ENCODE measurements around the gene PPP1R13B.
"Not testable (repeated sequence)": the region's sequence is repeated elsewhere in the genome, so short reads cannot be mapped to it uniquely, and the experiment has no call there.

Gene PPP1R13B

GRCh38 chr14:103801459-103801858 is 45.9 kb downstream of the PPP1R13B start:
- DNase-seq (ENCODE audit: low read depth in 2 of 2, low spot score in 1 of 2), result no peak

DNA sequence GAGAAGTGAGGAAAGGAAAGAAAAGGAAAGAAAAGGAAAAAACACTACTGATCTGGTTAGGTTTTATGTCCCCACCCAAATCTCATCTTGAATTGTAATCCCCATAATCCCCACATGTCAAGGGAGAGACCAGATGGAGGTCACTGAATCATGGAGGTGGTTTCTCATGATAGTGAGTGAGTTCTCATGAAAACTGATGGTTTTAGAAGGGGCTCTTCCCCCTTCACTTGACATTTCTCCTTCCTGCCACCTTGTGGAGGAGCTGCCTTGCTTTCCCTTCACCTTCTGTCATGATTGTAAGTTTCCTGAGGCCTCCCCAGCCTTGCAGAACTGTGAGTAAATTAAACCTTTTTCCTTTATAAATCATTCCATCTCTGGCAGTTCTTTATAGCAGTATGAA is 54.2 kb downstream of the PPP1R13B start:
- not testable (repeated sequence) for DNase-seq (ENCODE audit: low read depth in 2 of 2, low spot score in 1 of 2)

DNA sequence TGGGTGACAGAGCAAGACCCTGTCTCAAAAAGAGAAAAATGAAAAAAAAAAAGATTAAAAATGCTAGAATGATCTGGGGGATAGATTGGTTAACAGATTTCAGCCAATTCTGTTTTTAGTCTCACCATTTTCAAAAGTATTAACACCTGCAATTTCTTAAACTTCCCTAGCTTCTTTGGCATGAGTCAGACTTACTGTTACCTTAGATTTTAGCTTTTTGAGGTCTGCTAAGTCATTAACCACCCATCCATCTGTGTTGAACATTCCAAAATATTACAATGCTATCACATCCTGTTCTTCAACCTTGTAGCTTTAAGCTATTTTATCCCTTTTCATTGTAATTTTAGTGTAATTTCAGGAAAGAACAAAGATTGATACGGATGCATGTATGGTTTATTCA is 59.3 kb downstream of the PPP1R13B start:
- DNase-seq (ENCODE audit: low read depth in 2 of 2, low spot score in 1 of 2), result no peak

- DNase-seq (ENCODE audit: low read depth in 2 of 2, low spot score in 1 of 2), result no peak
Observed at GRCh38 chr14:103782376-103782775, 65.0 kb downstream of the PPP1R13B start.

DNA sequence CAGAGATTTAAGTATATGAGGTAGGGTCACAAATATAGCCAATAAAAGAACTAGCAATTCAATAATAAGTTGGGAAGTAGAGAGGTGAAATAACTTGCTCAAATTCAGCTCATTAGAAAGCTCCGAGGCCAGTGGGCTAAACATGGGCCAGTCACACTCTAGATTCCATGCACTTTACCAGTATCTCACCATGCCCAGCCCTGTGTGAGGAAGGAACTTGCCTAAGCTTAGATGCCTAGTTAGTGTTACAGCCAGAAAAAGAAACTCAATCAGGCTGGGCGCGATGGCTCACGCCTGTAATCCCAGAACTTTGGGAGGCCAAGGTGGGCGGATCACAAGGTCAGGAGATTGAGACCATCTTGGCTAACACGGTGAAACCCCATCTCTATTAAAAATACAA is 71.1 kb downstream of the PPP1R13B start:
- not testable (repeated sequence) for DNase-seq (ENCODE audit: low read depth in 2 of 2, low spot score in 1 of 2)

DNA sequence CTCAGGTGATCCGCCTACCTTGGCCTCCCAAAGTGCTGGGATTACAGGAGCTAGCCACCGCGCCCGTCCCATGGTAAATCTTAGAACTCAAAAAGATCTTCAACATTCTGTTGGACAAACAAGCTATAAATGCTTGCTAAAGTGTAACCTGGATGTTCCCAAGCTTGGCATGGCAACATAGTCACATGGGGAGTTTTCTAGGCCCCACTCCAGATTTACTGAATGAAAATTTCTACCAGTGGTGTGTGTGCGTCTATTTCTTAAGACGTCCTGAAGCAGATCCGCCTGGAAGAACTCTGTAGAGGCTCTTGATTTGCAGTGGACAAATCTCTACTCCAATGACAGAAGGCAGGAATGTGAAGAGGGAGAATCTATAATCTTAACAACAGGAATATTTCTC is 71.9 kb downstream of the PPP1R13B start:
- DNase-seq (ENCODE audit: low read depth in 2 of 2, low spot score in 1 of 2), result no peak

DNA sequence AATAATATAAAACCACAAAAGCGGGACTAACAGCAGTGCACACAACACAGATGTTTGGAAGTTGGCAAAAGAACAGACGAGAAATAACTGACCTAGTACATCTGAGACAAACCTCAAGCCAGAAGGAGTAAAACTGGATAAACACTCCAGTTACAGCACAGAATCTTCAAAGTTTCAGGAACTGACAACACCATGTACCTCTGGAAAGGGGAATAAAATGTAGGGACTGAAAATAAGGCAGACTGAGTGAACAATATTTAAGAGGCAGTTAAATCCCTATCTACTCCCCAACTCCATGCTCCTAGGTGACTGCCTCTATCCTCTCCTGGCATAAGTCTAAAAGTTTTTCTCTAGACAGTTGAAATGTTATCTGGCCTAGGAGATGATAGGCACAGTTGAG is 73.9 kb downstream of the PPP1R13B start:
- DNase-seq (ENCODE audit: low read depth in 2 of 2, low spot score in 1 of 2), result no peak

GRCh38 chr14:103772078-103772712 is 75.2 kb downstream of the PPP1R13B start:
- no peak for DNase-seq (ENCODE audit: low read depth in 2 of 2, low spot score in 1 of 2)

DNA sequence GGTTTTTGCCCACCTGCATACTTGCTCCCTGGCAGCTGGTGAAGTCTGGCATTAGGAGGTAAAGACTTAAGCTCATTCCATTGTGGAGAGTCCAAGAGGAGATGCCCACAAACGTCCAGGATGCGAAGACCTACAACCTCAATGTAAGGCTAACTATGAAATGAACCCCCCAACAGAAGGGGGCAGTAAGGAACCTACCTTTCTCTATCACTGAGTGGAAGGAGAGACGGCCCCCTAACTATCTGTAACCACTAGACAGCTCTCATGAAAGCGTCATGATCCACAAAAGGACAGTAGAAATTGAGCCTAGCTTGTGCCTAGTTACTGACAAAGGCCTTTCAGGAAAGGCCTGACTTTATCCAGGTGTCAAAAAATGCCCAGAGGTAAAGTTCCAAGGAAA is 76.5 kb downstream of the PPP1R13B start:
- no peak for DNase-seq (ENCODE audit: low read depth in 2 of 2, low spot score in 1 of 2)

DNA sequence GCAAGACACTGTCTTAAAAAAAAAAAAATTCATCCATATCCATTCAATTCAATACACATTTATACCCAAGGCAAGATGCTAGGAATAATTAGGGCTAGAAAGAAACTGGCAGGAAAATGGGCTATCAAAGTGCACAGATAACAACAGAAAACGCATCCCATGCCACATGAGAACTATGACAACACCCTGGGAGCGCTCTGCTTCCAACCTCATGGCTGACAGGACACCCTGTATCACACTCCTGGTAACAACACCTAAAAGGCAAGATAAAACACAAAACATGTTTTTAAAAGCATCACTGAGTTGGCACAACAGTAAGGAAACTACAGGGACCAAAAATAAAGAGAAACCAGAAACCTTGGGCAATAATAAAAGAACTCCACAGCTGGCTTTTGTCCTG is 76.9 kb downstream of the PPP1R13B start:
- no peak for DNase-seq (ENCODE audit: low read depth in 2 of 2, low spot score in 1 of 2)

DNA sequence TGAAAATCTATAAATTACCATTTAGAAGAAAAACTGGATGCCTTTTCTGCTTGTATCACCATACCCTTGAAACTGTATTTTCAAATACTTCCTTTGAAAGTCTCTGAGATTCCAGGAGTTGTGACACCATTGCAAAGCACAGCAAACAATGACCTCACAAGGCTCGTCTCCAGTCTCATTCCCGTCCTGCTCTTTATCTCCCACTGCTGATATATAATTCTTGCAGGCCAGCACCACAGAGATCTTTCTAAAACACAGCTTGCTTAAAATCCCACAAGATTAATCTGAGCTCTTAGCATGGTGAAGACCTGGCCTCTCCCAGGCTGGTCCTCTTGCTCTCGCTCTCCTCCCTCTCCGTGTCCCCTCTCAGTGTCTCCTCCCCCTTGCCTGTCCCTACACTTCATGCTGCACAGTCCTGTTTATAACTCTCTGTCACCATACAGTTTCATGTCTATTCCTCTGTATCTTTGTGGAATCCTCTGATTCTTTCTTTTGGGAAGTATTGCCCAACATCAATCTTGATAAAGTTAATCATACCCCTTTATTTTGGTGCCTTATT is 80.0 kb downstream of the PPP1R13B start:
- no peak for DNase-seq (ENCODE audit: low read depth in 2 of 2, low spot score in 1 of 2)

- DNase-seq (ENCODE audit: low read depth in 2 of 2, low spot score in 1 of 2), result no peak
Observed at GRCh38 chr14:103765526-103765925, 81.8 kb downstream of the PPP1R13B start.

- no peak for DNase-seq (ENCODE audit: low read depth in 2 of 2, low spot score in 1 of 2)
Observed at GRCh38 chr14:103763730-103764488, 83.5 kb downstream of the PPP1R13B start.

- no peak for DNase-seq (ENCODE audit: low read depth in 2 of 2, low spot score in 1 of 2)
Observed at GRCh38 chr14:103762541-103762940, 84.8 kb downstream of the PPP1R13B start.

DNA sequence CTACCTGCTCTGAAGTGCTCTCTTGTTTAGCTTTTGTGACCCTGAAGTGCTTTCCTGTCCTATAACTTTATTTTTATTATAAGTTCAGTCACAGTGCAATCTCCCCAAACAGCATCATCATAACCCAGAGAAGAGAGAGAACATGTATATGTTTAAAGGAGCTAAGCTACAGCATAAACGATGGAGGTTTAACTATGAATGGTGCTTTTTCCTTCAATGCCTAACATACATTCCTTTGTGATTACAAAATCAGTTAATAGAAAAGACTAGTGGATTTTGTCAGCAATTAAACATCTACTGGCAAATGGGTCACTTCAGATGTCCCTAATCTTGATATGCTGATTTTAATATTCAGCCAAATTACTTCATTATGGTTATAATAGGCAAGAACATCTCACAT is 85.3 kb downstream of the PPP1R13B start:
- no peak for DNase-seq (ENCODE audit: low read depth in 2 of 2, low spot score in 1 of 2)

GRCh38 chr14:103758059-103758776 is 89.2 kb downstream of the PPP1R13B start:
- DNase-seq (ENCODE audit: low read depth in 2 of 2, low spot score in 1 of 2), result no peak

GRCh38 chr14:103755060-103755459 is 92.3 kb downstream of the PPP1R13B start:
- no peak for DNase-seq (ENCODE audit: low read depth in 2 of 2, low spot score in 1 of 2)

- no peak for DNase-seq (ENCODE audit: low read depth in 2 of 2, low spot score in 1 of 2)
Observed at GRCh38 chr14:103753774-103754173, 93.6 kb downstream of the PPP1R13B start.

DNA sequence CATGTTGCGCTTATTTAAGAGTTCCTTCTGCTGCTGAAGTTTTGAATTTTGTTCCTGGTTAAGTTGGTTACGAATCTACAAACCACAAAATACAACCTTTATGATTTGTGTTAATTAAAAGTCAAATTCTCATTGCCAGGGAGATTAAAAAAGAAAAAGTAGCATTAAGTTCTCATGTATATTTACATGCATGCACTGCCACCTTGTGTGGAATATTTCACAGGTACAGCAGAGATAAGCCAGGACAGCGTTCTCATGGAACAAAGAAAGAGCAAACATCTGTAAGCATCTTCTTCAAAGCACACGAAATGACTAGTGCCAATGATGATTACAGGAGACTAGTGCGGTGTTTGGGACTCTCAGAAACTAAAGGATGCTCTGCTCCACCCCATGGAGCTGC is 97.5 kb downstream of the PPP1R13B start:
- no peak for DNase-seq (ENCODE audit: low read depth in 2 of 2, low spot score in 1 of 2)

DNA sequence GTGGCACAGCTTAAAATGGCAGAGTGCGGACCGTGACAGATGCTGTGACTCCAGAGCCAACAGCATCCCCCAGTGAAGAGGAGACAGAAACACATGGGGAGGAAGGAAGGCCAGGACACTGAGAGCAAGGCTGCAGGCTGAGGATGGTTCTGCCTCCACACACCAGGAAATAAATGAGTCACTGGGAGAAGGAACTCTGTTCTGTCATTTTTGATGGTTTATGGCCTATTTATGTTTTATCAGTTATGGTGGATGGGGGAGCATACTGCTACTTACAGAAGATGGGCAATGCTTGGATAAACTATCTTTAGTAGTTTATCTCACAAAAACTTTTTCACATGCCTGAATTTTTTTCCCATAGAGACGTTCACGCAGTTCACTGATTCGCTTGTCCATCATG is 97.9 kb downstream of the PPP1R13B start:
- DNase-seq (ENCODE audit: low read depth in 2 of 2, low spot score in 1 of 2), result no peak

GRCh38 chr14:103748534-103748857 is 98.9 kb downstream of the PPP1R13B start:
- DNase-seq (ENCODE audit: low read depth in 2 of 2, low spot score in 1 of 2), result peak in 1 of 2 donors; percentile 6

GRCh38 chr14:103746701-103747100 is 100.7 kb downstream of the PPP1R13B start:
- DNase-seq (ENCODE audit: low read depth in 2 of 2, low spot score in 1 of 2), result no peak

Measured in stimulated activated CD8-positive, alpha-beta memory T cell treated with anti-CD3 and anti-CD28 coated beads, Interleukin-4, amount 100 ng/mL, for 1 hour (primary cell).